ENCODE data around the gene TYSND1.

GRCh38 chr10:70160798-70161197, 14.3 kb upstream of the TYSND1 start:
- TF ChIP-seq CTCF (IDR thresholded peaks at IDR 0.05) (no peak), POLR2A (IDR thresholded peaks at IDR 0.05) (no peak)

Measured in body of pancreas (tissue), 4 donors.